ENCODE results near the gene KIF26A. TPM values are rescaled to one million over a fixed set of nuclear protein-coding genes. Genes with fewer than 3 reads are reported as not detected.

The KIF26A gene
- total RNA-seq, 1 donor from 2014 or later = 4.4 TPM

DNA sequence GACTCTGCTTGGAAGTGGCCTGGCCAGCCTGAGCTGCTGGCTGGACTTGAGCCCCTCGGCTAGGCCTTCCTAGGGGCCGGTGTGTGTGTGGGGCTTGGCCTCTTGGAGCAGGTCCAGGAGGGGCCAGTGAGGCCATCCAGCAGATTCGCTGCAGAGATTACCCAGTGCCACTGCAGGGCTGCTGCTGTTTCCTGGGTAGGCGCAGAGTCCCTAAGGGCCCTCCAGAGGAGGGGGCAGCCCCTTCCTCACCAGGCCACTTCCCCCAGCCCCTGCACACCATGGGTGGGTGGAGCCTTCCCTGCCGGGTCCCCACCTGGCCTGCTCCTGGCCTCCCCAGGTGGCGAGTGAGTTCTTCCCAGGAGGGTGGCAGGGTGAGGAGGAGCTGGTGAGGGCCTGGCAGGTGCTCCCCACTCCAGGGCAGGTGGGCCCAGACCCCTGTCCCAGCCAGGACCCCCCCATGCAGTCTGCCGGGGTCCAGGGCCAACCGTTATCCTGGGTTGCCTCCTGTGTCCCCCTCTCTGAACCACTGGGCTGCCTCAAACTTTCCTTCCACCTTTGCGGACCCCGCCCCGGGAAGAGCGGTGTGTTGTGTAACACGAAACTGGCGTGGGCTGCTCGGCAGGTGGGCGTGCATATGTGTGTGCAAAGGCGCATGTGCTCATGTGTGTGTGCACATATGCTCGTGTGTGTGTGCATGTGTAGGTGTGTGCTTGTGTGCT is 27.7 kb upstream of the KIF26A start:
- H3K4me1 ChIP-seq = no peaks in the 10 kb centered on the region
- no peak overlapping the region for H3K4me3 ChIP-seq
- TF ChIP-seq, protein P1, sequence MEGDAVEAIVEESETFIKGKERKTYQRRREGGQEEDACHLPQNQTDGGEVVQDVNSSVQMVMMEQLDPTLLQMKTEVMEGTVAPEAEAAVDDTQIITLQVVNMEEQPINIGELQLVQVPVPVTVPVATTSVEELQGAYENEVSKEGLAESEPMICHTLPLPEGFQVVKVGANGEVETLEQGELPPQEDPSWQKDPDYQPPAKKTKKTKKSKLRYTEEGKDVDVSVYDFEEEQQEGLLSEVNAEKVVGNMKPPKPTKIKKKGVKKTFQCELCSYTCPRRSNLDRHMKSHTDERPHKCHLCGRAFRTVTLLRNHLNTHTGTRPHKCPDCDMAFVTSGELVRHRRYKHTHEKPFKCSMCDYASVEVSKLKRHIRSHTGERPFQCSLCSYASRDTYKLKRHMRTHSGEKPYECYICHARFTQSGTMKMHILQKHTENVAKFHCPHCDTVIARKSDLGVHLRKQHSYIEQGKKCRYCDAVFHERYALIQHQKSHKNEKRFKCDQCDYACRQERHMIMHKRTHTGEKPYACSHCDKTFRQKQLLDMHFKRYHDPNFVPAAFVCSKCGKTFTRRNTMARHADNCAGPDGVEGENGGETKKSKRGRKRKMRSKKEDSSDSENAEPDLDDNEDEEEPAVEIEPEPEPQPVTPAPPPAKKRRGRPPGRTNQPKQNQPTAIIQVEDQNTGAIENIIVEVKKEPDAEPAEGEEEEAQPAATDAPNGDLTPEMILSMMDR (IDR thresholded peaks at IDR 0.05) = no peak
- no peaks in the 10 kb centered on the region for H3K9me3 ChIP-seq
- no peak overlapping the region for H3K27ac ChIP-seq
- H3K27me3 ChIP-seq (ENCODE audit: low read depth) = peaks cover 14% of the 10 kb centered on the region
- ATAC-seq (no peak), DNase-seq (peak; percentile 44)
- H3K36me3 ChIP-seq = no peaks in the 10 kb centered on the region
- intact Hi-C loops (cut with DNase I) = no loop called here

DNA sequence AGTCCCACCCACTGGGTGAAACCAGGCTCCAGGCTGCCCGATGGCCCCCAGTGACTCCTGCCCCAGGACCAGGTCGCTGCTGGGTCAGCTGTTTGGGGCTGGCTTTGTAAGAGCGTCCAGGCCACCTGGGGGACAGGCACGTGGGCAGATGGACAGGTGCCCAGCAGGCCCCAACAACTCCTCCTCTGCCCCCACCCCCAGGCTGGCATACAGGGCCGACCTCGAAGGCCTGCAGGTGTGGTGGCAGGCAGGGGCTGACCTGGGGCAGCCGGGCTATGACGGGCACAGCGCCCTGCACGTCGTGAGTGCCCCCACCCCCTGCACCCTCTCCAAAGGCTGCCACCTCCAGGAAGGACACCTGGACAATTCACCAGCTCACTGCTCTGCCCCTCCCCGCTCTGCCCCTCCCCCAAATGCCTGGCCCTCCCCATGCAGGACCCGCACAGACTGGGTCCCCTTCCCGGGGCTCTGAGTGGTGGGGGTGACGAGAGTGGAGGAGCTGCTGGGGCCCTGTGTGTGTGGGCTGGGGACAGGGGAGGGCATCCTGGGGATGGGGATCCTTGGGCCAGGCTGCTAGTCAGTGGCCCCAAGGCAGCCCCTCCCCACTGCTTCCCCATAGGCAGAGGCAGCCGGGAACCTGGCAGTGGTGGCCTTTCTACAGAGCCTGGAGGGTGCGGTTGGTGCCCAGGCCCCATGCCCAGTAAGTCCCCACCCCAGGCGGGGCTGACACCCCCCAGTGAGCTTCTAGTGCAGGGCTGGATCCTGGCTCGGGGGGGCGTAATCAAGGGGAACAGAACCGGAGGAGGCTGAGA is 26.9 kb upstream of the KIF26A start:
- H3K36me3 ChIP-seq = no peaks in the 10 kb centered on the region
- intact Hi-C loops (cut with DNase I) = no loop called here
- H3K27ac ChIP-seq = no peak overlapping the region
- H3K27me3 ChIP-seq (ENCODE audit: low read depth) = peaks cover 21% of the 10 kb centered on the region
- no peak overlapping the region for H3K4me3 ChIP-seq
- H3K9me3 ChIP-seq = no peaks in the 10 kb centered on the region
- no peaks in the 10 kb centered on the region for H3K4me1 ChIP-seq
- no peak for ATAC-seq
- TF ChIP-seq, protein P1 (IDR thresholded peaks at IDR 0.05) = no peak
- peak; percentile 46 for DNase-seq

DNA sequence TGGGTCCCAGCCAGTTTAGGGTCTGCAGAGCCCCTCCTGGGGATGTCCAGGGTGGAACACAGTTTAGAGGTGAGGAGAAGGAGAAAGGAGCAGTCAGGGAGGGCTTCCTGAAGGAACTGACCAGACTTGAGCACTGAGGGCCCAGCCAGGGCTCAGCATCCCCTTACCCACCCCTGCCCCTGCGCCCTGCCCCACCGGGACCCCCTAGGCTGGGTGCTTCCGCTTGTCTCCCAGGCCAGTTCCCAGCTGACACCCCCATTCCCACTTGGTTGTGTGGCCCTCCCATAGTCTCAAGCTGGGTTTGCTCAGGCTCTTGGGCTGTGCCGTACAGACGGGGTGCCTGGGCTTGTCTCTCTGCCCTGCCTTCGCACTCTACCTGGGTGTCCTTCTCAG is 26.3 kb upstream of the KIF26A start:
- H3K27me3 ChIP-seq (ENCODE audit: low read depth) = peaks cover 25% of the 10 kb centered on the region
- ATAC-seq (no peak), DNase-seq (no peak)
- H3K9me3 ChIP-seq = no peaks in the 10 kb centered on the region
- H3K27ac ChIP-seq = no peak overlapping the region
- H3K36me3 ChIP-seq = no peaks in the 10 kb centered on the region
- no peak overlapping the region for H3K4me3 ChIP-seq
- H3K4me1 ChIP-seq = no peaks in the 10 kb centered on the region
- intact Hi-C loops (cut with DNase I) = no loop called here
- TF ChIP-seq, protein P1 (IDR thresholded peaks at IDR 0.05) = no peak

DNA sequence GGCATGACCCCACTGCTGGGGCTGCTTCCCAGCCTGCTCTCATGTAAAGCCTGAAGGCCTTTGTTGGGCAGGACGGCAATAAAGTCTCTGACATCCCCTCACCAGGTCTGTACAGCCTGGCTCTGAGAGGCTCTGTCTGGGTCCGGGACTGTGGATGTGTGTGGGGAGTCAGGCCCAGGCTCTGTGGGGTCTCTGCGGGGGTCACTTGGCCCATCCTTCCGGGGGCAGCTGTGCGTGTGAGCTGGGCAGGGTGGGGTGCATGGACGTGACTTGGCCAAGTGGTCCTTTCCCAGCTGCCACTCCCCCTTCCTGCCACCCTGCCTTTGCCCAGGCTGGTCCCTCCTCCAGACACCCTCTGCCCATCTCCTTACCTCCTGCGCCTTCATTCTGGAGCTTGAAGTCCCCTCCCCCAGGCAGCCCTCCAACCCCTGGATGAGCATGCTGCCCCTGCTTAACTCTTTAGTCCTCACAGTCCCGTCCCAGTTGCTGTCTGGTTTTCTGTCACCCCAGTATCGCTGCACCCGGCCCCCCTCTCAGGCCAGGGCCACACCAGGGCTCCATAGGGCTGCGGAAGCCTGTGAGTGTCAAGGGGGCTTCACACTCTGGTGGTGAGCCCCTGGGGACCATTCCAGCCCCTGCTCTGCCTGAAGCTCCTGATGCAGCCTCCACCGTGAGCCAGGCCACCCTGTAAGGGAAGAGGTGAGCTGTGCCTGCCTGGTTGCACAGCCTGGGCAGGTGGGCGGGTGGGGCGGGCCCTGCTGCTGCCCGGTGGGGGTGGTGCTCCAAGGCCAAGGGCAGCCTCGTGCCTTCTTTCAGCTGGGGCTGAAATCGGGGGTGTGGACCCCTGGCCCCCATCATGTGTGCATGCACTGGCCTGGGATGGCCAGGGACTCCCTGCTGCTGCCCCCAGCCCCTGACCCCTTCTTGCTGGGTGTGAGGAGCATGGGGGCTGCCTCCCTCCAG is 25.5 kb upstream of the KIF26A start:
- intact Hi-C loops (cut with DNase I) = no loop called here
- Histone ChIP-seq H3K4me1 (no peaks in the 10 kb centered on the region), H3K36me3 (no peaks in the 10 kb centered on the region), H3K27ac (no peak overlapping the region), H3K27me3 (ENCODE audit: low read depth) (peaks cover 29% of the 10 kb centered on the region), H3K9me3 (no peaks in the 10 kb centered on the region), H3K4me3 (no peak overlapping the region)
- no peak for DNase-seq
- TF ChIP-seq, protein P1 (IDR thresholded peaks at IDR 0.05) = no peak
- no peak for ATAC-seq

Measured in lower lobe of right lung (tissue), 2 donors.